Measurements from ENCODE around the gene IRAK3. TPM values are rescaled to one million over a fixed set of nuclear protein-coding genes. Genes with fewer than 3 reads are reported as not detected.
"Not testable (repeated sequence)": the region's sequence is repeated elsewhere in the genome, so short reads cannot be mapped to it uniquely, and the experiment has no call there.

The IRAK3 gene
- total RNA-seq, 1 donor from 2014 or later = 4.9 TPM

DNA sequence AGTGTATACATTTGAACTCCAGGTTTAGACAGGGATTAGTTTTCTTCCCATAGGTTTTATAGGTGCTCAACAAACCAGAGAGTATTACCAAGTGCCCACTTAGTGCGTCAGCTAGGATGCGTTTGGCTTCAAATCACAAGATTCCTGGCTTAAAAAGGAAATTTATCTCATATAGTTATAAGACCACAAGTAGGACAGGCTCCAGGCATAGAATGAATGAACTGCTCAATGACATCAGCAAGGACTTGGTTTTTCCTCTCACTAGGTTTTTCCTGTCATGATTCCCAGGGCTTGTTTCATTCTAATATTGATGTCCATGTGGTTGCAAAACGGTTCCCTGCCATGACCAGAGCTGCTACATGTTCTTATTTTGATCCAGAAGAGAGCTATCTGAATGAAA, 6.1 kb upstream of the IRAK3 start:
- Mint-ChIP-seq H3K9me3 (ENCODE audit: unreplicated experiment) (no peaks in the 10 kb centered on the region), H3K4me1 (ENCODE audit: unreplicated experiment) (peaks cover 5% of the 10 kb centered on the region), H3K4me3 (ENCODE audit: unreplicated experiment) (no peak overlapping the region), H3K27me3 (ENCODE audit: unreplicated experiment) (no peaks in the 10 kb centered on the region), H3K36me3 (ENCODE audit: low read depth, unreplicated experiment) (no peaks in the 10 kb centered on the region), H3K27ac (ENCODE audit: unreplicated experiment) (no peak overlapping the region)
- no peak for DNase-seq (ENCODE audit: low spot score)
- TF ChIP-seq, protein P1, sequence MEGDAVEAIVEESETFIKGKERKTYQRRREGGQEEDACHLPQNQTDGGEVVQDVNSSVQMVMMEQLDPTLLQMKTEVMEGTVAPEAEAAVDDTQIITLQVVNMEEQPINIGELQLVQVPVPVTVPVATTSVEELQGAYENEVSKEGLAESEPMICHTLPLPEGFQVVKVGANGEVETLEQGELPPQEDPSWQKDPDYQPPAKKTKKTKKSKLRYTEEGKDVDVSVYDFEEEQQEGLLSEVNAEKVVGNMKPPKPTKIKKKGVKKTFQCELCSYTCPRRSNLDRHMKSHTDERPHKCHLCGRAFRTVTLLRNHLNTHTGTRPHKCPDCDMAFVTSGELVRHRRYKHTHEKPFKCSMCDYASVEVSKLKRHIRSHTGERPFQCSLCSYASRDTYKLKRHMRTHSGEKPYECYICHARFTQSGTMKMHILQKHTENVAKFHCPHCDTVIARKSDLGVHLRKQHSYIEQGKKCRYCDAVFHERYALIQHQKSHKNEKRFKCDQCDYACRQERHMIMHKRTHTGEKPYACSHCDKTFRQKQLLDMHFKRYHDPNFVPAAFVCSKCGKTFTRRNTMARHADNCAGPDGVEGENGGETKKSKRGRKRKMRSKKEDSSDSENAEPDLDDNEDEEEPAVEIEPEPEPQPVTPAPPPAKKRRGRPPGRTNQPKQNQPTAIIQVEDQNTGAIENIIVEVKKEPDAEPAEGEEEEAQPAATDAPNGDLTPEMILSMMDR (IDR thresholded peaks at IDR 0.05; ENCODE audit: unreplicated experiment) = no peak

DNA sequence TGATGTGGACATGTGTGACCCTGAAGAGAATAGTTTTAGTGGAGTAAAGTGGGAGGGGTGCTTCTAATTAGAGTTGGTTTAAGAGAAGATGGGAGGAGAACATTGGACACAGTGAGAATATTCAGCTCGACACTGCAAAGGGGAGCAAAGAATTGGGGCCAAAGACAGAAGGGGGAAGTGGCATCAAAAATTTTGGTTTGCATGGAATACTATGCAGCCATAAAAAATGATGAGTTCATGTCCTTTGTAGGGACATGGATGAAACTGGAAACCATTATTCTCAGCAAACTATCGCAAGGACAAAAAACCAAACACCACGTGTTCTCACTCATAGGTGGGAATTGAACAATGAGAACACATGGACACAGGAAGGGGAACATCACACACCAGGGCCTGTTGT, 4.2 kb upstream of the IRAK3 start:
- H3K4me1 Mint-ChIP-seq (ENCODE audit: unreplicated experiment) = peaks cover 12% of the 10 kb centered on the region
- H3K27me3 Mint-ChIP-seq (ENCODE audit: unreplicated experiment); H3K27ac Mint-ChIP-seq (ENCODE audit: unreplicated experiment); H3K36me3 Mint-ChIP-seq (ENCODE audit: low read depth, unreplicated experiment); H3K9me3 Mint-ChIP-seq (ENCODE audit: unreplicated experiment); DNase-seq (ENCODE audit: low spot score); H3K4me3 Mint-ChIP-seq (ENCODE audit: unreplicated experiment): not testable (repeated sequence)

DNA sequence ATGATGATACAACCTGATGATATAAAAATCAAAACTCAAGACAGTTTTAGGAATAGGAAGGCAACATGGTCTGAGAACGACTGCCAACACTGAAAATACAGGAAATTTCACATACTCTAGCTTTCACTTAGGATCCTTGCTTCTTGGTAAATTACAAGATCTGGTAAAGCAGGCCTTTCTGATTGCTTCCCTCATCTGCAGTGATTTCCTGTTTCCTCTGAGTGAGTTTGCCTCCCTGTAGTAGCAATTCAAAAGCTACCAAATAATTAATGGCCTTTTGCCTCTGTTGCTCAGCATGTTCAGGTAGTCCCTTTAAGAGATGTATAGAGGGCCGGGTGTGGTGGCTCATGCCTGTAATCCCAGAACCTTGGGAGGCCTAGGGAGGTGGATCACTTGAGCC, 2.0 kb upstream of the IRAK3 start:
- DNase-seq (ENCODE audit: low spot score) = no peak
- H3K9me3 Mint-ChIP-seq (ENCODE audit: unreplicated experiment) = no peaks in the 10 kb centered on the region
- no peaks in the 10 kb centered on the region for H3K27me3 Mint-ChIP-seq (ENCODE audit: unreplicated experiment)
- TF ChIP-seq, protein P1 (IDR thresholded peaks at IDR 0.05; ENCODE audit: unreplicated experiment) = no peak
- no peaks in the 10 kb centered on the region for H3K36me3 Mint-ChIP-seq (ENCODE audit: low read depth, unreplicated experiment)
- no peak overlapping the region for H3K4me3 Mint-ChIP-seq (ENCODE audit: unreplicated experiment)
- H3K27ac Mint-ChIP-seq (ENCODE audit: unreplicated experiment) = no peak overlapping the region
- peaks cover 15% of the 10 kb centered on the region for H3K4me1 Mint-ChIP-seq (ENCODE audit: unreplicated experiment)

DNA sequence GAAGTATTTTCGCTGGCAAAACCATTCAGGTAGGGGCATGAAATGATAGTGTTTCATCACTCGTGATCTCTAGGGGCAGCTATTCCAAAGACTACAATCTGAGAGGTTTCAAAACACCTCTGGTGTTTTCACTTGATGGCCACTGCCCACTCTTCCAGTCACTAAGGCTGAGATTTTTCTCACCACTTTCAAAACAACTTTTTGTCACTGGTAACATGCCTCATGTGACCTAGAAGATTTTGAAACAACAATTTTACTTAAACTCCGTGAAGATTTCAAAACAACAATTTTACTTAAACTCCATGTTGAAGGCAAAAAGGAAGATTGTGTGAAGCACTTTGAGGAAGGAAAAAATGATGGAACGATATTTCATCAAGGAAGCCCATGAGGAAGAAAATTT, 1.2 kb upstream of the IRAK3 start:
- Mint-ChIP-seq H3K27ac (ENCODE audit: unreplicated experiment) (peak overlapping the region; percentile 6), H3K9me3 (ENCODE audit: unreplicated experiment) (no peaks in the 10 kb centered on the region), H3K27me3 (ENCODE audit: unreplicated experiment) (no peaks in the 10 kb centered on the region), H3K4me3 (ENCODE audit: unreplicated experiment) (peak overlapping the region; percentile 83), H3K4me1 (ENCODE audit: unreplicated experiment) (peaks cover 15% of the 10 kb centered on the region), H3K36me3 (ENCODE audit: low read depth, unreplicated experiment) (no peaks in the 10 kb centered on the region)
- TF ChIP-seq, protein P1 (IDR thresholded peaks at IDR 0.05; ENCODE audit: unreplicated experiment) = no peak
- no peak for DNase-seq (ENCODE audit: low spot score)

DNA sequence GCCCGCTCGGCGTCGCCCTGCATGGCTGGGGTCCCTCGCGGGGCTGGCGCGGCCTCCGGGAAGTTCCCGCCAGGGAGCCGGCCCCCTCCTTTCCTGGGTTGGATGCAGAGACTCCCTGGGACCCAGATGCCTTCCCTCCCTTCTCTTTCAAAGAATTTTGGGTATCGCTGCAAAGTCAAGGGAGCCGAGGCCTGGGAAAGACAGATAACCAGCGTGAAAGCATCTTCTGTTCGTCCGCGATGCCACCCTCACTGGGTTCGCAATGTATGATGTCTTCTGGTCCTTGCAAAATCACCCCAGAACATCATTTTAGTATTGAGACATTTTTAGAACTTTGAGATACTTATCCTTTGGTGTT, 451 bp downstream of the IRAK3 start:
- H3K9me3 Mint-ChIP-seq (ENCODE audit: unreplicated experiment) = no peaks in the 10 kb centered on the region
- DNase-seq (ENCODE audit: low spot score) = no peak
- no peaks in the 10 kb centered on the region for H3K27me3 Mint-ChIP-seq (ENCODE audit: unreplicated experiment)
- no peak overlapping the region for H3K27ac Mint-ChIP-seq (ENCODE audit: unreplicated experiment)
- peak overlapping the region; percentile 59 for H3K4me3 Mint-ChIP-seq (ENCODE audit: unreplicated experiment)
- no peaks in the 10 kb centered on the region for H3K36me3 Mint-ChIP-seq (ENCODE audit: low read depth, unreplicated experiment)
- TF ChIP-seq, protein P1 (IDR thresholded peaks at IDR 0.05; ENCODE audit: unreplicated experiment) = no peak
- peaks cover 15% of the 10 kb centered on the region for H3K4me1 Mint-ChIP-seq (ENCODE audit: unreplicated experiment)

DNA sequence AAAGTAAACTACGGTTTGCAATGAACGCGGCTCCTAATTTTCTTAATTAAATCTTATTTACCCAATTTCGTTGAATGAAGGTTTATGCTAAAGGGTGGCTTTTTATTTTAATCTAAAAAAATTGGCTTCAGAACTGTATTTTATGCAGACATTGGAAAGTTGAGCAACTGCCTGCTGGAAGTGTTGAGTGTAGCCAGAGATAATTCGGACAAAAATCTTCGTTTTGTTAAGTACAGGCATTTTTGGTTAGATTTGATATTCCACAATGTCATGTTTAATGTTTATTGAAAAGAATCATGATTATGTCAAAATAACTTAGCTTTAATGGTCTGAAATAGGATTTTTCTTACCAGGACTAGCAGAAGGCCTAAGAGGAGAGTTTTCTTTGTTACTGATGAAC, 875 bp downstream of the IRAK3 start:
- Mint-ChIP-seq H3K36me3 (ENCODE audit: low read depth, unreplicated experiment) (no peaks in the 10 kb centered on the region), H3K9me3 (ENCODE audit: unreplicated experiment) (no peaks in the 10 kb centered on the region), H3K27ac (ENCODE audit: unreplicated experiment) (no peak overlapping the region), H3K27me3 (ENCODE audit: unreplicated experiment) (no peaks in the 10 kb centered on the region), H3K4me3 (ENCODE audit: unreplicated experiment) (peak overlapping the region; percentile 59), H3K4me1 (ENCODE audit: unreplicated experiment) (peaks cover 15% of the 10 kb centered on the region)
- TF ChIP-seq, protein P1 (IDR thresholded peaks at IDR 0.05; ENCODE audit: unreplicated experiment) = no peak
- no peak for DNase-seq (ENCODE audit: low spot score)
